ENCODE measurements around the gene AMOTL2.

Gene AMOTL2

DNA sequence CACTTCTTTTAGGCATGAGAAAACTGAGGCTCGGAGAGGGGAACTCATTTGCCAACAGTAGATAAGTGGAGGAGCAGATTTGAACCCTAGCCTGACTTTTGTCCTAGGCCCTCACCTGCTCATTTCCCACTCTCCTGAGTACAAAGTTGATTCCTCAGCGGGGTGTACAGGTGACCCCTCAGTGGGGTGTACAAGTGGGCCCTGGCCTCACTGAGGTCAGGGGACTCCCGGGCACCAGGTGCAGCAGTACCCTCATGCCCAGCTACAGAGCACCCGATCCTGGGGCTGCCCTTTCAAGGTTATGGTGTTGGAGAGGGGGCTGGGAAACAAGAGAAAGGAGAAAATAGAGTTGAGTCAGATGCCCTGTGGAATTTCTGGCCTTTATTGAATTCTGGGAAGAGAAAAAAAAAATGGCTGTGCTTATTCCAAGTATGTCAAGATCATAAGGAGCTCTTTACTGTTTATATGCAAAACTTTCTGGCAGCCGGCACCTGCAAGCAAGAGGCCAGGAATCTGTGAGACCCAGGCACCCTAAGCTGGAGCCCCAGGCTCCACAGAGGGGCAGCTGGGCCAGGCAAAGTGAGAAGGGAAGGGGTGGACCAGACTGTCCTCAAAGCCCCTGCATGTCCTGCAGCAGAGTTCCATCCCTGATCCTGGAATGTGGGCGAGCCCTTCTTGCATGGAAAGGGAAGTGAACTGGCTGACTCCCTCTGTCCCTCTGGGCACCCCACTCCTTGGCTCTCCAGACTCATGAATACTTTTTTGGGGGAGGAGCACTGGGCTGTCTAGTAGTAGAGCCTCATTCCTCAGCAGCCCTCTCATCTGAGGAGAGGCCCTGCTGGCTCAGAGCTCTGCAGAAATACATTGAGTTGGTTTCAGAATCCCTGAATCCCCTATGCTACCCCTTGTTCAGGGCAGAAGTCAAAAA, 43.1 kb downstream of the AMOTL2 start:
- DNase-seq = no peak

- DNase-seq = no peak
Measured at GRCh38 chr3:134328846-134329245, 45.4 kb downstream of the AMOTL2 start.

GRCh38 chr3:134328147-134328591, 46.1 kb downstream of the AMOTL2 start:
- no peak for DNase-seq

DNA sequence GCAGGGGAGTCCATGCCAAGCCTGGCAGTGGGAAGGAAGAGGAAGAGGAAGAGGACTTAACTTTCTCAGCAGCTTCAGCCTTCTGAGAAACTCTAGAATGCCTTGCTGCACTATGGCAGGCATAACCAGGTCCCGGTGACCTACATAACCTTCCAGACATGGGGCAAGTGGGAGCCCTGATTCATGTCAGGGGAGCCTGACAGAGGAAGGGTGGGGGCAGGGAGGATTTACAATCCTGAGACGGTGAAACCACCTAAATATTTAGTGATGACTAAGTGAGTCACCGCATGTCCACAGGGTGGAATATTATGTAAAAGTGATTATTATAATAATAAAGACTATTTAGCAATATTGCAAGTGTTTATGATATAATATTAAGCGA, 46.7 kb downstream of the AMOTL2 start:
- DNase-seq = no peak

GRCh38 chr3:134326760-134327593, 47.3 kb downstream of the AMOTL2 start:
- no peak for DNase-seq

GRCh38 chr3:134326126-134326525, 48.1 kb downstream of the AMOTL2 start:
- DNase-seq = no peak

- no peak for DNase-seq
Measured at GRCh38 chr3:134325706-134326105, 48.5 kb downstream of the AMOTL2 start.

GRCh38 chr3:134325061-134325705, 49.1 kb downstream of the AMOTL2 start:
- DNase-seq = no peak

GRCh38 chr3:134323966-134324962, 50.0 kb downstream of the AMOTL2 start:
- no peak for DNase-seq

- DNase-seq = no peak
Measured at GRCh38 chr3:134322286-134322685, 52.0 kb downstream of the AMOTL2 start.

DNA sequence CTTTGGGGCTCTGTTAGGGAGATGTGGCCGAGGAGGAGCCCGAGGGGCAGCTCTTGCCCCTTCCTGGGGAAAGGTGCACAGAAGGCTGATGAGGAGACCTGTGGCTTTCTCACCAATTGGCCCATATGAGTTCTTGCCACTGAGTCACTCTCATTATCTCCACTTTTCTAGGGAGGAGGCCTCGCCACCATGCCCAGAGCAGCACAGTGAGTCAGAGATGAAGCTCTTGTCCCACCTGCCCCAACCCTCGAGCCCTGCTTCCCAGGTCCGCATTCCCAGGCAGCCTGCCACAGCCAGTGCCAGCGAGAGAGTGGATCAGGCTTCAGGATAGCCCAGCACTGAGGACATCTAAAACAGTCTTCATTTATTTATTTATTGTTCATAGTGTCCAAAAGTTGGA, 53.5 kb downstream of the AMOTL2 start:
- no peak for DNase-seq

- no peak for DNase-seq
Measured at GRCh38 chr3:134319931-134320330, 54.3 kb downstream of the AMOTL2 start.

- no peak for DNase-seq
Measured at GRCh38 chr3:134318166-134318565, 56.1 kb downstream of the AMOTL2 start.

DNA sequence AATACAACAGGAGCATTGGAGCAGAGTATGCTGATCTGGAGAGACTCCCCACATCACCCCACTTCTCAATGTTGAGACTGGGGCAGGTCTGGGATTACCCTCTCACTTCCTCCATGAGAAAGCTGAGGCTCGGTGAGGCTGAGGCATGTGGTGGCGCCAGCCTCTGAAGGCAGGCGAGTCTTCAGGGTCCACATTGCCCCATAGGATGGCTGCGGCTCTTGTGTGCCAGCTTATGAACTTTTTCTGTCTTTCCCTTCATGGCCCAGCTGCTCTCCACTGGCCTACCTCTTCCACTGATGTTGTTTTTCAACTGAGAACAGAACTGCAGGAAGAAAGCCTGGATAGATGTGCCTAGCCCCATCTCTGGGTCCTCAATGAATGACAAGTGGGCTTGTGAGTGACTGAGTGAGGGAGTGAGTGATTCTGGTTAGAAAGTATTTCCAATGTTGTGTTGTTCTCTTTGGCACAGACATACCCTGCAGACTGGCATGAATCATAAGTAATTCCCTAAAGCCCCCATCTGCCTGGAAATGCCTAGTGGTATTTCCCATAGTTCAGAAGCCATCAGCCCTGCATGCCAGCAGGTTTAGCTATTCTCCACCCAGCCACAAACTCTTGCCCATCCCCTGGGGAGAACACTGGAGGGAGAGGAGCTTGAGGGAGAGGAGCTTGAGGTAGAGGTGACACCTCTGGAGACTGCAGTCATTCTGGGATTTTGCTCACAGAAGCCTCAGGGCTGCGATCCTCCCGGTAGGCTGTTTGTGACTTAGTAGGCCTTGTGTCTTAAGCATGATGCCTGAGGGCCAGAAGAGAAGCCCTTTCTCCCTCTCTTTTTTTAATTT, 56.9 kb downstream of the AMOTL2 start:
- no peak for DNase-seq

DNA sequence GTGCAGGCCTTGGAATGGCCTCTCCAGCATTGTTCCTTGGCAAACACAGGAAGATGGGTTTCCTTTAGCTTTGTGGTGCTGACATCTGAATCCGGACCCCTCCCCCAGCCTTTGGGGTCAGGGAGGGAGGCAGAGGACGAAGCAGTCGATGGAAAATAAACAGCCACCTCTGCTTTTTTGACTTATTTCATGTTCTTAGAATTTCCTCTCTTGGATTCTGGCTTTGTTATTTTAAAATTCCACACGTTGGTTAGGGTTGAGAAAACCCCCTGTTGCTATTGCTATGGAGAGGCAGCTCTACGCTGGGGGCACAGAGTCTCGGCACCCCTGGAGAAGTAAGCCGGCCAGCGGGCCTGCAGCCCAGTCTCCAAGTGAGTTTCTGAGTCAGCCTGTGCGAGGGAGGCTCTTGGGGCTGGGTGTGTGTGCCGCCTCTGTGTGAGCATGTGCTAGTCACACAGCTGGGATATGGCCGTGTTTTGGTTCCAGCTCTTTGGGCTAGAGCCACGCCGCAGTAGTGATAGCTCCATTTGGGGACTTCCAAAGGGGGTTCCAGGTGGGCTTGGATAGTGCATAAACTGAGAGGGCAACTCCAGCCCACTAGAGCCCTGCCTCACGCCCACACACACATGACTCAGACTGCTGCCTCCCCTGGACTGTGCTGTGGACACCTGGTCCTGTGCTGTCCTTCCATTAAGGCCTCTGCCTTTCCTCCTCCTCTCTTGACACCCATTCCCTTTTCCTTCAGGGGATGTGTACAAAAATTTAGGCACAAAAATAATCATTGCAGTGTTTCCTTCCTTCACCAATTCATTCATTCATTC, 58.8 kb downstream of the AMOTL2 start:
- no peak for DNase-seq

DNA sequence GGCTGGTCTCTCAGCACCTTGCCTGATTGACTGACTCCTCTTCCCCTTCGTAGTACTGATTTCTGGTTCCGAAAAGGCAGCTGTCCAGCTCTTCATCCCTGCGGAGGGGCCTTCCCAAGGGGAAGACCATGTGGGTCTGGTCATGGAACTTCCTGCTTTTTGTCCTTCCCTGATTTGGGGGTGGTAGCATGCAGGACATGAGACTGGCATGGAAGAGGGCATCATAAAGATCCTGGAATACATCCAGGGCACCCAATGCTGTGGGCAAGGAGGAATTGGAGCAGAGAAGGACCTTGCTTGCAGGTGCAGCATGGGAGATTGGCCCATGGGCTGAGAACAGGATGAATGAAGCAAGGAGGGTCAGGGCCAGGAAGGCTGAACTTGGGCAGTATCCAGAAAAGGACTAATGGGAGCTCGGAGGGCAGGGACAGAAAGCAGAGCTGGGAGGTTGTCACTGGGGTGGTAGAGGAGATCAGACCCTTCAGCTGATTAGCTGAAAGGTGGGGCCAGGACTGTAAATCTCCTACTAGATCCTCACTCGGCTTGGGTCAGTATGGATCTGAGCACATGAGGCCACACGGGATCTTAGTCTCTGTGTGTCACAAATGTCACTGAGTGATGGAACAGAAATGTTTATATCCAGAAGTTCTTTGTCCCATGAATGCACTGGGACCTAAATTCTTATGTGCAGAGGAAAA, 59.5 kb downstream of the AMOTL2 start:
- no peak for DNase-seq

GRCh38 chr3:134313847-134314587, 60.2 kb downstream of the AMOTL2 start:
- DNase-seq = no peak

Measured in cerebellar nuclear complex (tissue), 1 donor.